B cell (primary cell): Measurements from ENCODE around the gene JKAMP.

Experiments
- CTCF ChIP-seq: fragments of 200-600 bp; IDR thresholded peaks from one replicate; pipeline ENCODE4 v1.8.0; 2022; ENCODE audit warnings: antibody characterized with exemption, mild to moderate bottlenecking
- EZH2 ChIP-seq: IDR thresholded peaks from 2 replicates; pipeline ENCODE4 v1.6.1; 2012; ENCODE audit warnings: borderline replicate concordance, low read depth, mild to moderate bottlenecking, moderate library complexity, low read length; ENCODE audit not compliant: insufficient read depth, poor library complexity, severe bottlenecking

GRCh38 chr14:59439256-59439965 is 44.9 kb upstream of the JKAMP start:
- TF ChIP-seq EZH2 (no peak), CTCF (no peak)
